Urinary bladder (tissue), 4 donors: ENCODE measurements around the gene LRRTM4. TPM values are rescaled to one million over a fixed set of nuclear protein-coding genes. Genes with fewer than 3 reads are reported as not detected.
"Not testable (repeated sequence)": the region's sequence is repeated elsewhere in the genome, so short reads cannot be mapped to it uniquely, and the experiment has no call there.

Experiments
- DNase-seq: peaks from one replicate; pipeline ENCODE4 v3.0.0-alpha.2; 2015; ENCODE audit errors: extremely low spot score
- H3K27ac ChIP-seq: one replicate; pipeline ENCODE4 v1.5.1; 2013; ENCODE audit warnings: low read depth, mild to moderate bottlenecking, moderate library complexity
- H3K36me3 ChIP-seq: one replicate; pipeline ENCODE4 v1.6.1; 2013; ENCODE audit warnings: mild to moderate bottlenecking, moderate library complexity; ENCODE audit not compliant: insufficient read depth
- H3K4me1 ChIP-seq: one replicate; pipeline ENCODE4 v1.6.1; 2013; ENCODE audit warnings: mild to moderate bottlenecking, moderate library complexity; ENCODE audit not compliant: insufficient read depth
- H3K4me3 ChIP-seq: one replicate; pipeline ENCODE4 v1.5.1; 2013; ENCODE audit warnings: low read depth, low read length
- WGBS: extraction: QIAGEN DNeasy Blood & Tissue Kit; methylation state at CpG from one replicate; pipeline ENCODE4 v1.1.7; 2013; 5-methylcytosine and 5-hydroxymethylcytosine counted together
- polyA plus RNA-seq: library from polyadenylated mRNA; stranded (reverse); fragments of 200-250 nt; gene quantifications from one replicate; pipeline ENCODE4 v1.2.3, GENCODE V29; 2013
- total RNA-seq: library from RNA; depleted of rRNA; stranded (reverse); fragments of >200 nt; gene quantifications from one replicate; pipeline ENCODE4 v1.2.3, GENCODE V29; 2014
- donor health status: healthy with polysubstance abuse.
- donor health status: healthy.

Gene LRRTM4
- total and polyA plus RNA-seq, 2 donors = 0.34 to 13.9 TPM

DNA sequence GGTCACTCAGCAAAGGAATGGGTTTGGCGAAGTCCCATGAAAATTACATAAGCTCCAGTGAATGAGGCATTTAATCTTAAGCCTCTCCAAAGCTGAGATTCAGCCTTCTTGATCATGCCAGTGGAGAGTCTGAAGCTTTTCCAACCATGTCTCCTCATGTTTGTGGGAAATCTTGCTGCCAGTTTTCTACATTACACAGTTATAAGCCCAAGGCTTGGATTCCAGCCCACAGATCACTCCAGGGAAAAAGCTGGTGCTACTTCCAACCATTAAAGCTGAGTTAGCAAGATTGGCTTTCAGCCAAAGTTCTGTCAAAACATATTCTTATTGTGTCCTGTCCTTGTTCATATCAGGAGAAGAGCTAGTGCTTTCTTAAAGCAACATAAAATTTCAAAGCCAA lies 293.8 kb downstream of the LRRTM4 start:
- Histone ChIP-seq H3K4me3 (no peak overlapping the region), H3K4me1 (no peaks in the 10 kb centered on the region), H3K27ac (no peak overlapping the region), H3K36me3 (no peaks in the 10 kb centered on the region)
- WGBS = 40% methylated on average over 1 of the region's 1 CpG
- no peak for DNase-seq

GRCh38 chr2:77210725-77211124 lies 311.5 kb downstream of the LRRTM4 start:
- Histone ChIP-seq H3K27ac (no peak overlapping the region), H3K36me3 (peaks cover 2% of the 10 kb centered on the region), H3K4me1 (no peaks in the 10 kb centered on the region), H3K4me3 (no peak overlapping the region)
- DNase-seq = no peak
- 89% methylated on average over 3 of the region's 3 CpGs for WGBS

DNA sequence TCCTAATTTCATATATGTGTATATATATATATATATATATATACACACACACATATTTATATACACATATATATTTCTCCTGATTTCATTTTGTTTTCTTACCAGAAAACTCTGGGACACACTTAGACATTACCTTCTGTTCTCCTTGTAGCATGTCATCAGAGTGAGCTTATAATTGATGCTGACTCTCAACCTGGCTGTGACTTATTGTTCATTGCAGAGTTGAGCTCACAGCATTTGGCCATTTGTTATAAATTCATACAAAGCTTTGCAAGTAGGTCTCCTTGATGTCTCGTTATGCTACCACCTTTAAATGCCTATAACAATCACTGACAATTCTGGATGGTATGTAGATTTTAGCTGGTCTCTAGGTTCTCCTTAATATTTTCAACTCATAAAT lies 314.8 kb downstream of the LRRTM4 start:
- Histone ChIP-seq H3K27ac (no peak overlapping the region), H3K4me3 (no peak overlapping the region), H3K36me3 (no peaks in the 10 kb centered on the region), H3K4me1 (no peaks in the 10 kb centered on the region)
- DNase-seq = no peak
- WGBS = 87% methylated on average over 1 of the region's 1 CpG

- H3K4me3 ChIP-seq = no peak overlapping the region
- H3K27ac ChIP-seq = no peak overlapping the region
- no peaks in the 10 kb centered on the region for H3K4me1 ChIP-seq
- H3K36me3 ChIP-seq = no peaks in the 10 kb centered on the region
- 91% methylated on average over 2 of the region's 2 CpGs for WGBS
- DNase-seq = no peak
Observed at GRCh38 chr2:77201755-77202154, 320.4 kb downstream of the LRRTM4 start.

GRCh38 chr2:77199411-77199810 lies 322.8 kb downstream of the LRRTM4 start:
- no peak overlapping the region for H3K4me3 ChIP-seq
- DNase-seq = no peak
- H3K4me1 ChIP-seq = no peaks in the 10 kb centered on the region
- H3K27ac ChIP-seq = no peak overlapping the region
- H3K36me3 ChIP-seq = no peaks in the 10 kb centered on the region

DNA sequence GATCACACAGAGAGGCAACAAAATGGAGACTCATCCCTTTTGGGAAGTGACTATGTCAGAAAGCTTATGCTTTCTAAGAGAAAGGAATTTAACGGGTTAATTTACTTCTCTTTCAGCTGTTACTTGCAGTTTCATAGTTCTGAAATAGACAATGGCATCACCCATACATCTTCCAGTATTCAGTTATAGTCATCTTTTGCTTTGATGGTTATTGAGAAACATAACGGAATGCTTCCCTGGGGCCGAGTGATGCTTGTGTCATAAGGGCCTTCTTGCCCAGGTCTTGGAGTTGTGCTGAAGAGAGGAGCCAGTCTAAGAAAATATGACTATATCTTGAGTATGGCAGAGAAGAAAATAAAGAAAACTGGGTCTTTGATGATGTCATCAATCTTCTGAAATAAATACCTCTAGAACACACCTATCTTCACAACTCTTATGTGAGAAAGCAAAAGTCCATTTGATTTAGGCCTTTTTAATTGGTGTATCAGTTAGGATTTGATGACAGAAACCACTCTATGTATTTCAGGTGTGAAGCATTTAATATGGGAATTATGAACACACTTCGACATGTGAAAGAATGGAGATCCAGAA lies 328.2 kb downstream of the LRRTM4 start:
- no peak overlapping the region for H3K27ac ChIP-seq
- H3K36me3 ChIP-seq = no peaks in the 10 kb centered on the region
- no peak overlapping the region for H3K4me3 ChIP-seq
- WGBS = 92% methylated on average over 4 of the region's 4 CpGs
- DNase-seq = no peak
- H3K4me1 ChIP-seq = no peaks in the 10 kb centered on the region

GRCh38 chr2:77192811-77193289 lies 329.3 kb downstream of the LRRTM4 start:
- Histone ChIP-seq H3K36me3 (no peaks in the 10 kb centered on the region), H3K27ac (no peak overlapping the region), H3K4me1 (no peaks in the 10 kb centered on the region), H3K4me3 (no peak overlapping the region)
- 89% methylated on average over 5 of the region's 5 CpGs for WGBS
- DNase-seq = no peak

- no peak overlapping the region for H3K4me3 ChIP-seq
- H3K27ac ChIP-seq = no peak overlapping the region
- WGBS = 0% methylated on average over 1 of the region's 1 CpG
- no peaks in the 10 kb centered on the region for H3K4me1 ChIP-seq
- H3K36me3 ChIP-seq = no peaks in the 10 kb centered on the region
- DNase-seq = no peak
Observed at GRCh38 chr2:77191665-77192064, 330.5 kb downstream of the LRRTM4 start.

- Histone ChIP-seq H3K4me1 (no peaks in the 10 kb centered on the region), H3K4me3 (no peak overlapping the region), H3K36me3 (no peaks in the 10 kb centered on the region), H3K27ac (no peak overlapping the region)
- no peak for DNase-seq
- 84% methylated on average over 2 of the region's 2 CpGs for WGBS
Observed at GRCh38 chr2:77190721-77191346, 331.3 kb downstream of the LRRTM4 start.

GRCh38 chr2:77185052-77185451 lies 337.1 kb downstream of the LRRTM4 start:
- no peak for DNase-seq
- Histone ChIP-seq H3K36me3 (no peaks in the 10 kb centered on the region), H3K4me3 (no peak overlapping the region), H3K27ac (no peak overlapping the region), H3K4me1 (no peaks in the 10 kb centered on the region)
- WGBS = 73% methylated on average over 3 of the region's 3 CpGs

DNA sequence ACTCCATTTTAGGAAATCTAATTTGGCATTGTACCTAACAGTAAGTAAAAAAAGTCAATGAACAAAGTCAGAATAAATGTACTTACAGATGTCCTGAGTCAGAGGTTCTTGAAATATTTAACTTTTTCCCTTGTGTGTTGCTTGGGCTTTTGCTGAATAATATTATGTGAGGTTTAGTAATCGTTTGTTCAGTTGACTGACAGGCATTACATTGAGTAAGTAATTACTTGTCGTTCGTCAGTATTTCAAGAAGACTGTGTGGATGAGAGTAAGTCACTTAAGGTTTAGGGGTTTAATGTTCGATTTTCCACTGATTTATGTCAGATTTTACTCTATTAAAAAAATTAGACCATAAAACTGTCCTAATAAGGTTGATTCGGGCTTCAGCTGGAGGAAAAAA lies 342.9 kb downstream of the LRRTM4 start:
- Histone ChIP-seq H3K4me1 (no peaks in the 10 kb centered on the region), H3K27ac (no peak overlapping the region), H3K36me3 (no peaks in the 10 kb centered on the region), H3K4me3 (no peak overlapping the region)
- DNase-seq = no peak
- WGBS = 54% methylated on average over 5 of the region's 5 CpGs

GRCh38 chr2:77175266-77175780 lies 346.9 kb downstream of the LRRTM4 start:
- not testable (repeated sequence) for DNase-seq, H3K27ac ChIP-seq, H3K4me3 ChIP-seq, H3K4me1 ChIP-seq, H3K36me3 ChIP-seq
- WGBS = 37% methylated on average over 4 of the region's 4 CpGs

GRCh38 chr2:77169426-77169825 lies 352.8 kb downstream of the LRRTM4 start:
- DNase-seq = no peak
- WGBS = 71% methylated on average over 2 of the region's 2 CpGs
- Histone ChIP-seq H3K4me3 (no peak overlapping the region), H3K27ac (no peak overlapping the region), H3K36me3 (no peaks in the 10 kb centered on the region), H3K4me1 (no peaks in the 10 kb centered on the region)

- H3K36me3 ChIP-seq, H3K4me1 ChIP-seq, DNase-seq, H3K27ac ChIP-seq, H3K4me3 ChIP-seq: not testable (repeated sequence)
Observed at GRCh38 chr2:77164021-77164420, 358.2 kb downstream of the LRRTM4 start.
